B cell (primary cell): ENCODE measurements around the gene HOXD4. TPM values are rescaled to one million over a fixed set of nuclear protein-coding genes. Genes with fewer than 3 reads are reported as not detected.

Source experiments
- ATAC-seq: fragments of 200-7000 bp; cut with Tn5 transposase; one replicate; pipeline ENCODE4 v1.10.0; 2021; ENCODE audit warnings: low read depth, mild to moderate bottlenecking, moderate number of reproducible peaks, moderate library complexity
- CTCF ChIA-PET: fragments of 350-600 bp; sonication (Branson Sonifier 250); formaldehyde crosslinking; loops from one replicate; lab custom pipeline; 2021; ENCODE audit warnings: antibody characterized with exemption, inconsistent platforms; lab: Charles Lee
- POLR2A ChIA-PET: fragments of 350-600 bp; sonication (Branson Sonifier 250); formaldehyde crosslinking; loops from one replicate; lab custom pipeline; 2021; ENCODE audit warnings: antibody characterized with exemption; lab: Charles Lee
- DNase-seq: peaks from one replicate; pipeline ENCODE4 v3.0.0; 2013
- H2AFZ ChIP-seq: 2 replicates; pipeline ENCODE4 v1.6.1; 2012; ENCODE audit warnings: mild to moderate bottlenecking, low read depth, low read length; ENCODE audit not compliant: insufficient read depth, poor library complexity, severe bottlenecking
- H3K27ac ChIP-seq, 2 donors: 1 replicate in 1 of 2; 2 replicates in 1 of 2; pipeline ENCODE4 v1.5.1; 2012 to 2013; ENCODE audit warnings: low read length in 2 of 2, mild to moderate bottlenecking in 2 of 2, moderate library complexity in 1 of 2
- H3K27me3 ChIP-seq, 4 experiments: fragments of 200-600 bp in 1 of 4; sonication (generic) in 1 of 4; replicated peaks in 1 of 4; 1 replicate in 2 of 4; 2 replicates in 2 of 4; pipeline versions ENCODE4 v1.6.1 to v1.7.0; 2013 to 2016; ENCODE audit warnings: low read length in 3 of 4, mild to moderate bottlenecking in 2 of 4, mixed read lengths in 1 of 4, moderate library complexity in 1 of 4; ENCODE audit not compliant: insufficient read depth in 4 of 4, control insufficient read depth in 3 of 4; ENCODE audit errors: control extremely low read depth in 1 of 4
- H3K36me3 ChIP-seq, 2 experiments: replicated peaks in 1 of 2; 1 replicate in 1 of 2; 2 replicates in 1 of 2; pipeline versions ENCODE4 v1.6.1 to v1.7.1; 2013; ENCODE audit warnings: low read length in 1 of 2; ENCODE audit not compliant: insufficient read depth in 2 of 2, control insufficient read depth in 1 of 2; ENCODE audit errors: control extremely low read depth in 1 of 2, extremely low read depth in 1 of 2
- H3K4me1 ChIP-seq, 2 donors: fragments of 200-600 bp in 1 of 2; sonication (generic) in 1 of 2; 1 replicate in 1 of 2; 2 replicates in 1 of 2; pipeline versions ENCODE4 v1.5.1 to v1.6.1; 2013 to 2017; ENCODE audit warnings: low read length in 2 of 2; ENCODE audit not compliant: control insufficient read depth in 2 of 2, insufficient read depth in 2 of 2
- H3K4me2 ChIP-seq: replicated peaks from 2 replicates; pipeline ENCODE3; 2012; ENCODE audit warnings: mild to moderate bottlenecking, low read depth, low read length; ENCODE audit not compliant: poor library complexity, severe bottlenecking
- H3K4me3 ChIP-seq, 5 experiments: fragments of 200-600 bp in 1 of 5; sonication (generic) in 1 of 5; 1 replicate in 3 of 5; 2 replicates in 2 of 5; pipeline versions ENCODE4 v1.5.1 to v1.7.0; 2011 to 2016; ENCODE audit warnings: low read length in 4 of 5, mild to moderate bottlenecking in 4 of 5, low read depth in 2 of 5, control low read depth in 1 of 5, moderate library complexity in 1 of 5; ENCODE audit not compliant: insufficient read depth in 1 of 5; ENCODE audit errors: control extremely low read depth in 1 of 5, extremely low read depth in 1 of 5
- H3K79me2 ChIP-seq: fragments of 200-600 bp; sonication (generic); one replicate; pipeline ENCODE4 v1.6.0; 2016; ENCODE audit warnings: low read length; ENCODE audit not compliant: control insufficient read depth, insufficient read depth
- H3K9ac ChIP-seq: fragments of 200-600 bp; sonication (generic); 2 replicates; pipeline ENCODE4 v1.6.1; 2017; ENCODE audit warnings: mild to moderate bottlenecking, low read length, moderate library complexity
- H3K9me3 ChIP-seq, 3 donors: one replicate each; pipeline versions ENCODE4 v1.6.1 to v1.7.1; 2013; ENCODE audit warnings: low read length in 2 of 3; ENCODE audit not compliant: control insufficient read depth in 2 of 3, insufficient read depth in 1 of 3; ENCODE audit errors: control extremely low read depth in 1 of 3
- H4K20me1 ChIP-seq: 2 replicates; pipeline ENCODE4 v1.6.0; 2012; ENCODE audit warnings: mild to moderate bottlenecking, low read length; ENCODE audit not compliant: insufficient read depth, control insufficient read depth, poor library complexity, severe bottlenecking
- H3K27ac Mint-ChIP-seq: one replicate; pipeline ENCODE4 v1.8.0; 2021; ENCODE audit warnings: mixed read lengths
- H3K27me3 Mint-ChIP-seq: one replicate; pipeline ENCODE4 v1.8.0; 2021; ENCODE audit warnings: mixed read lengths
- H3K4me1 Mint-ChIP-seq: one replicate; pipeline ENCODE4 v1.8.0; 2021; ENCODE audit warnings: mixed read lengths
- H3K4me3 Mint-ChIP-seq: one replicate; pipeline ENCODE4 v1.8.0; 2021; ENCODE audit warnings: mixed read lengths
- H3K9me3 Mint-ChIP-seq: one replicate; pipeline ENCODE4 v1.8.0; 2022; ENCODE audit warnings: mixed read lengths; ENCODE audit not compliant: insufficient read depth
- EZH2 ChIP-seq: IDR thresholded peaks from 2 replicates; pipeline ENCODE4 v1.6.1; 2012; ENCODE audit warnings: borderline replicate concordance, low read depth, mild to moderate bottlenecking, moderate library complexity, low read length; ENCODE audit not compliant: insufficient read depth, poor library complexity, severe bottlenecking
- WGBS: methylation state at CpG from one replicate; pipeline ENCODE4 v1.1.5; 2013; ENCODE audit warnings: missing lambda C conversion rate; ENCODE audit not compliant: insufficient coverage; 5-methylcytosine and 5-hydroxymethylcytosine counted together
- intact Hi-C: fragments of 100-400 bp; cut with micrococcal nuclease; formaldehyde crosslinking; loops from one replicate; pipeline ENCODE4 v1.10.0; 2022
- polyA plus RNA-seq: library from polyadenylated mRNA; depleted of rRNA; stranded (reverse); fragments of >200 nt; gene quantifications from 2 replicates; pipeline ENCODE4 v1.2.3, GENCODE V29; 2012
- total RNA-seq, 2 donors: library from RNA; stranded (reverse); fragments of 120-200 nt in 1 of 2; gene quantifications; 1 replicate in 1 of 2; 2 replicates in 1 of 2; pipeline versions ENCODE4 v1.2.3 to v1.2.4, GENCODE V29; 2013 to 2022
- TF ChIP-seq, protein P1 (sequence below): fragments of 200-600 bp; IDR thresholded peaks from one replicate; pipeline ENCODE4 v1.8.0; 2022; ENCODE audit warnings: antibody characterized with exemption, mild to moderate bottlenecking

Gene HOXD4
- total and polyA plus RNA-seq, 2 donors (not counting 1 experiment from before 2014, with no cell fraction given): not detected

DNA sequence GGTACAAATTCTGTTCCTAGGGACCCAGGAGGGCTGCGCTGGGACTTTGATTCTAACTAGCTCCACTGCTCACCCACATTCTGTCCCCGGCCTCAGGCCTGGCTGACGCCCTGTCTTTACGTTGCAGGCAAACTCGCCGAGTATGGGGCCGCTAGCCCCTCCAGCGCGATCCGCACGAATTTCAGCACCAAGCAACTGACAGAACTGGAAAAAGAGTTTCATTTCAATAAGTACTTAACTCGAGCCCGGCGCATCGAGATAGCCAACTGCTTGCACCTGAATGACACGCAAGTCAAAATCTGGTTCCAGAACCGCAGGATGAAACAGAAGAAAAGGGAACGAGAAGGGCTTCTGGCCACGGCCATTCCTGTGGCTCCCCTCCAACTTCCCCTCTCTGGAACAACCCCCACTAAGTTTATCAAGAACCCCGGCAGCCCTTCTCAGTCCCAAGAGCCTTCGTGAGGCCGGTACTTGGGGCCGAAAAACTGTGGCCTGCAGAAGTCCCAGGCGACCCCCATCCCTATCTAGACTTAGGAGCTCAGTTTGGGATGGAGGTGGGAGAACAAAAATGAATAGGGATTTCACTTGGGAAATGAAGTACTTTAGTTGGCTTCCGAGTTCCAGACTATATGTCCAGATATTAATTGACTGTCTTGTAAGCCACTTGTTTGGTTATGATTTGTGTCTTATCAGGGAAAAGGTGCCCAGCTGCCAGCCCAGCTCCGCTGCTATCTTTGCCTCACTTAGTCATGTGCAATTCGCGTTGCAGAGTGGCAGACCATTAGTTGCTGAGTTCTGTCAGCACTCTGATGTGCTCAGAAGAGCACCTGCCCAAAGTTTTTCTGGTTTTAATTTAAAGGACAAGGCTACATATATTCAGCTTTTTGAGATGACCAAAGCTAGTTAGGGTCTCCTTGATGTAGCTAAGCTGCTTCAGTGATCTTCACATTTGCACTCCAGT, 38.6 kb downstream of the HOXD4 start:
- H3K27ac ChIP-seq: no peak overlapping the region
- intact Hi-C loops: no loop called here
- no peaks in the 10 kb centered on the region for H3K9me3 Mint-ChIP-seq
- peak overlapping the region in 1 of 5 experiments; percentile 6 for H3K4me3 ChIP-seq
- ChIA-PET POLR2A (no interaction called here), CTCF (no interaction called here)
- peak overlapping the region; percentile 88 for H3K4me2 ChIP-seq
- DNase-seq (no peak), ATAC-seq (no peak)
- no peak for TF ChIP-seq EZH2
- TF ChIP-seq, protein P1, sequence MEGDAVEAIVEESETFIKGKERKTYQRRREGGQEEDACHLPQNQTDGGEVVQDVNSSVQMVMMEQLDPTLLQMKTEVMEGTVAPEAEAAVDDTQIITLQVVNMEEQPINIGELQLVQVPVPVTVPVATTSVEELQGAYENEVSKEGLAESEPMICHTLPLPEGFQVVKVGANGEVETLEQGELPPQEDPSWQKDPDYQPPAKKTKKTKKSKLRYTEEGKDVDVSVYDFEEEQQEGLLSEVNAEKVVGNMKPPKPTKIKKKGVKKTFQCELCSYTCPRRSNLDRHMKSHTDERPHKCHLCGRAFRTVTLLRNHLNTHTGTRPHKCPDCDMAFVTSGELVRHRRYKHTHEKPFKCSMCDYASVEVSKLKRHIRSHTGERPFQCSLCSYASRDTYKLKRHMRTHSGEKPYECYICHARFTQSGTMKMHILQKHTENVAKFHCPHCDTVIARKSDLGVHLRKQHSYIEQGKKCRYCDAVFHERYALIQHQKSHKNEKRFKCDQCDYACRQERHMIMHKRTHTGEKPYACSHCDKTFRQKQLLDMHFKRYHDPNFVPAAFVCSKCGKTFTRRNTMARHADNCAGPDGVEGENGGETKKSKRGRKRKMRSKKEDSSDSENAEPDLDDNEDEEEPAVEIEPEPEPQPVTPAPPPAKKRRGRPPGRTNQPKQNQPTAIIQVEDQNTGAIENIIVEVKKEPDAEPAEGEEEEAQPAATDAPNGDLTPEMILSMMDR: no peak
- no peaks in the 10 kb centered on the region for H3K79me2 ChIP-seq
- H4K20me1 ChIP-seq: no peaks in the 10 kb centered on the region
- H3K9me3 ChIP-seq: no peaks in the 10 kb centered on the region
- H2AFZ ChIP-seq: peak overlapping the region; percentile 50
- no peaks in the 10 kb centered on the region for H3K36me3 ChIP-seq
- 9% methylated on average over 19 of the region's 28 CpGs for WGBS
- peak overlapping the region; percentile 73 for H3K4me3 Mint-ChIP-seq
- H3K27me3 ChIP-seq: peaks cover 0 to 57% (median 47%) of the 10 kb centered on the region in 4 experiments
- peaks cover 20 to 28% of the 10 kb centered on the region in 2 donors for H3K4me1 ChIP-seq
- peaks cover 24% of the 10 kb centered on the region for H3K4me1 Mint-ChIP-seq
- no peak overlapping the region for H3K27ac Mint-ChIP-seq
- peaks cover 62% of the 10 kb centered on the region for H3K27me3 Mint-ChIP-seq
- no peak overlapping the region for H3K9ac ChIP-seq

DNA sequence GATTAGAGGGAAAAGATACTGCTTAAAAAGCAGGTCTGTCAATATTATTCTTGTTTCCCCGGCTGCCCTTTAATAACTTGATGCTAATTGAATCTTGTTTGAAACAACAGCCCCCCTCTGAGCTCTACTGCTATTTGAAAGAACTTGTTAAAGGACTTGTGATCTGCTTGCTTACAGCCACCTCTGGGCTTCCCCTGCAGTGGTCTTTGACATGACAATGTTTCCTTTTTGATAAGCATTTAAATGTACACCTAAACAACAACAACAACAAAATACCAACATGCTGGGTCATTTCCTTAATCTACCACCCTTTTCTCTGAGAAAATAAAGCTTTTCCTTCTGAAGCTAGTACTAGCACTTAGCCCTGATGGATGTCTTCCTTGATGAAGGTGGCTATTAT, 41.0 kb downstream of the HOXD4 start:
- Histone ChIP-seq H3K9ac (no peak overlapping the region), H3K27me3 (peaks cover 0 to 53% (median 41%) of the 10 kb centered on the region in 4 experiments)

More for the DNA sequence above, 41.0 kb downstream of the HOXD4 start:
- no peak overlapping the region for H3K4me3 Mint-ChIP-seq
- no peaks in the 10 kb centered on the region for H3K79me2 ChIP-seq
- intact Hi-C loops: no loop called here
- H3K9me3 ChIP-seq: no peaks in the 10 kb centered on the region
- no peak overlapping the region for H3K4me2 ChIP-seq
- peaks cover 20 to 23% of the 10 kb centered on the region in 2 donors for H3K4me1 ChIP-seq
- no peak overlapping the region for H2AFZ ChIP-seq
- H3K27ac ChIP-seq: no peak overlapping the region
- no peak overlapping the region for H3K4me3 ChIP-seq
- no CpG with 5 or more reads among the region's 1 CpG for WGBS
- H3K27me3 Mint-ChIP-seq: peaks cover 61% of the 10 kb centered on the region
- no peak for TF ChIP-seq EZH2
- TF ChIP-seq, protein P1: no peak
- CTCF ChIA-PET: no interaction called here
- no peaks in the 10 kb centered on the region for H3K9me3 Mint-ChIP-seq
- H3K4me1 Mint-ChIP-seq: peaks cover 21% of the 10 kb centered on the region
- POLR2A ChIA-PET: no interaction called here
- no peaks in the 10 kb centered on the region for H4K20me1 ChIP-seq
- no peak overlapping the region for H3K27ac Mint-ChIP-seq
- ATAC-seq (no peak), DNase-seq (no peak)
- H3K36me3 ChIP-seq: no peaks in the 10 kb centered on the region
